Raji (cell line): ENCODE measurements around the gene SLC23A2.

Experiments used
- POLR2A ChIP-seq: IDR thresholded peaks from 2 replicates; pipeline ENCODE4 v1.6.1; 2011; ENCODE audit warnings: low read depth, low read length, control low read depth; ENCODE audit not compliant: insufficient read depth

The SLC23A2 gene

DNA sequence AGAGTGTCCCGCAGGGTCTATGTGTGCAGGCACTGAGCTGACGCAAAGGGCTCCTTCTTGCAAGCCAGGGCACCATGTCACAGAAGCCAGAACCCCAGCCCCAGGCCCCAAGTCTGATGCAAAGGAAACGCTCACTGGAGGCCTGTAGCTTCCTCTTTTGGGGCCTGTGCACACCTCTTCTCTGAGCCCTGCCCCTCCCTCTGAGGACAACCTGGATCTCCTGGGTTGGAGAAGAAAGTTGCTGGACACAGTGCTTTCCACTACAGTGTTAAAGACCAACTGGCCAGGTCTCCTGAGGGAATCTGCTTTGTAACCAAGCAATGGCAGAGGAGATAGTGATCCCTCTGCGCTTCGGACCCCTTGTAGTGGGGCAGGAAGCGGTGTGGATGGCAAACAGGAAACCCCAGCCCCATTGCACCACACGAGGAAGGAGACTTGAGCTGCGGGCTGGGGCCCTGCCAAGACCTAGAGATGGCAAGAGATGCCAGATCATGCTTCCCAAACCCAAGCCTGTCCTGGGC lies 189.6 kb downstream of the SLC23A2 start:
- peak; percentile 42; the same call in 1 of the 2 replicates for TF ChIP-seq POLR2A

- no peak for TF ChIP-seq POLR2A
Measured at GRCh38 chr20:4811257-4811656, 190.1 kb downstream of the SLC23A2 start.

GRCh38 chr20:4810426-4811019 lies 190.8 kb downstream of the SLC23A2 start:
- no peak for TF ChIP-seq POLR2A

DNA sequence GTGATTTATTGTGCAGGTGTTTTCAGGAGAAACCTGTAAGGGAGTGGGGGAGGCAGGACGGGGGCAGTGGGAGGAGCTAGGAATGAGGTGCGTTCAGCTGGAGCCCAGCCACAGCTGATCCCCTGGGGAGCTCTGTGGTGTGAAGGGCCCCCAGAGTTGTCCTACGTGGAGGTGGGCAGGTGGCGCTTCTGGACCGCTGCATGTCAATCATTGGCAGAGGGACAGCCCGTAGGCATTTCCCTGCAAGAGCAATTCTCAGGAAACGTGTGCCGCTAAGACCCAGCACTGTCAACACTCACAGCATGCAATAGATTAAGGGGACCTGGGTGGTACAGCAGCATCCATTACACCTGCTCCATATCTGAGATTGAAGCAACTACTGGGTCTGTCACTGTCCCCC lies 191.6 kb downstream of the SLC23A2 start:
- TF ChIP-seq POLR2A = 0 out of 2 replicates have a peak, but pooled peaks have one; percentile 16

- no peak for TF ChIP-seq POLR2A
Measured at GRCh38 chr20:4808872-4809271, 192.4 kb downstream of the SLC23A2 start.

DNA sequence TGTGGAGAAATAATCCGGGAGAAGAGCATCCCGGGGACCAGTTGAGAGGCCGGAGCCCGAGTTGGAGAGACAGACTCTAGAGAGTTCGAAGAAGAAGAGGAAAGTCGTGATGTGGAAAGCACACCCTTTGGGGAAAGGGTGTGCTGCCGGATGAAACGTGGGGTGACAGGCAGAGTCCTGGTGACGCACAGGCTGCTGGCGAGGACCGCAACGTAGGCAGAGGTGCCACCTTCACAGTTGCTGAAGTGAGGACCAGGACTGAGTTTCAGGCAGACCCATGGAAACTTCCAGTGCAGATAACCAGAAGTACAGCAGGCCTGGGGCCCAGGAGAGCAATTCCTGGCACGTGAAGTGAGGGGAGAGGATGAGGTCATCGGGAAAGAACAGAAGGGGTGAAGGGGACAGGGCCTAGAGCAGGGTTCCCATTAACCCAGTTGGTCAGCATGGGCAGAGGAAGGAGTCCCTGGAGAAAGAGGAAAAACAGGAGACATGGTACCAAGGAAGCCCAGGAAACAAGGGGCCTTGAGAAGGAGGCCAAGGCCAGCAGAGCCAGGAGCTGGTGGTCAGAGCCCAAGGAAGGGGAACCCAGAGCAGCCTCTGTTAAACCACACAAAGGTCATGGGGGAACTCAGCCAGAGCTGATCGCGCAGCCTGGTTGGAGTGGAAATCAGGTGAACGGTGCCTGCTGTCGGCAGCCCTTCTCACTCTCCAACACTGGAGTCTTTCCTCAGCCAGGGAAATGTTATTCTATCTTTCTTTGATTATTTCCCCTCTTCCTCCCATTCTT lies 195.5 kb downstream of the SLC23A2 start:
- TF ChIP-seq POLR2A = no peak

DNA sequence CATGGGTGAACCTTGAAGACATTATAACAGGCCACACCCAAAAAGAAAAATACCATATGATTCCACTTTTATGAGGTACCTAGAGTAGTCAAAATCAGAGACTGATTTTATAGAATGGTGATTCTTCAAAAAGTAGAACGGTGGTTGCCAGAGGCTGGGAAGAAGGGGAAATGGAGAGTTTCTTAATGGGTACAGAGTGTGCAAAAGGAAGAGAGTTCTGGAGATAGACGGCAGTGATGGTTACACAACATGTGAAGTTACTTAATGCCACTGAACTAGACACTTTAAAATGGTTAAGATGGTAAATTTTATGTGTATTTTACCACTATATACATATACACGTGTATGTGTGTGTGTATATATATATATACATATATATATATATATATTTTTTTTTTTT lies 198.8 kb downstream of the SLC23A2 start:
- TF ChIP-seq POLR2A = no peak
